Measurements from ENCODE around the gene LY6G6F.

The LY6G6F gene

GRCh38 chr6:31691564-31692108 is 15.0 kb upstream of the LY6G6F start:
- DNase-seq (ENCODE audit: extremely low spot score) = no peak
- TF ChIP-seq ZNF384 (IDR thresholded peaks at IDR 0.05) = no peak
- TF ChIP-seq HDGF (IDR thresholded peaks at IDR 0.05; ENCODE audit: borderline replicate concordance) = no peak
- TF ChIP-seq TARDBP (IDR thresholded peaks at IDR 0.05) = no peak
- POLR2A ChIA-PET = interaction anchor here (1.6 to 6.3 kb wide), 3 partner anchors 11 to 123 kb away, joined by 5 to 30 read pairs (median 6); partner anchors contain the start of genes ABHD16A, GPANK1, HSPA1A and HSPA1L
- CTCF ChIA-PET = no interaction called here

DNA sequence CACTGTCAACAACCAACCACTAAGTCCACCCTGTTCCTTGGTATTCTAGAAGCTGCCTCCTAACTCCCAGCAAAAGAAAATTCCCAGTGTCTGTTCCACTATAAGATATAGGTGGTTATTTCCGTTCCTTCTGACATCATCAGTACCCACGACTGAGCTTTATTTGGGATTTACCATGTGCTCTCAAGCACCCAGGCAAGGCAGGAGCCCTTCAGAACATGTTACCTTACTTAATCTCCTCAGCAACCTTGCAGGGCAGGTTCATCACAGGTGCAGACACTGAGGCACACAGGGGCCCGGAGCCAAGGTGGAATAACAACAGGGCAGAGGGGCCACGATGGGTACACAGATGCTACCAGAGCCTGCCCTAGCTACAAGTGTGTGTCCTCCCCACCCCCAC is 14.3 kb upstream of the LY6G6F start:
- ChIA-PET CTCF (no interaction called here), POLR2A (interaction anchor here (1.6 to 6.3 kb wide), 3 partner anchors 10 to 122 kb away, joined by 5 to 30 read pairs (median 6); partner anchors contain the start of genes ABHD16A, GPANK1, HSPA1A and HSPA1L)
- no peak for TF ChIP-seq ELF4 (IDR thresholded peaks at IDR 0.05)
- no peak for TF ChIP-seq LEF1 (IDR thresholded peaks at IDR 0.05; ENCODE audit: borderline replicate concordance)
- no peak for TF ChIP-seq SP1 (IDR thresholded peaks at IDR 0.05)
- TF ChIP-seq FOXK2 (IDR thresholded peaks at IDR 0.05) = no peak
- TF ChIP-seq NFRKB (IDR thresholded peaks at IDR 0.05) = no peak
- no peak for TF ChIP-seq ARNT (IDR thresholded peaks at IDR 0.05)
- TF ChIP-seq FOXM1 (IDR thresholded peaks at IDR 0.05; ENCODE audit: borderline replicate concordance) = no peak
- no peak for TF ChIP-seq L3MBTL2 (conservative IDR thresholded peaks at IDR 0.05)
- no peak for DNase-seq (ENCODE audit: extremely low spot score)

GRCh38 chr6:31692886-31693285 is 13.8 kb upstream of the LY6G6F start:
- no peak for DNase-seq (ENCODE audit: extremely low spot score)
- ChIA-PET POLR2A (interaction anchor here (1.6 to 6.3 kb wide), 2 partner anchors 10 to 122 kb away, joined by 5 to 30 read pairs; partner anchors contain the start of genes ABHD16A, HSPA1A and HSPA1L), CTCF (no interaction called here)
- TF ChIP-seq ZNF384 (IDR thresholded peaks at IDR 0.05) = no peak
- no peak for TF ChIP-seq NFRKB (IDR thresholded peaks at IDR 0.05)
- TF ChIP-seq HDGF (IDR thresholded peaks at IDR 0.05; ENCODE audit: borderline replicate concordance) = no peak
- no peak for TF ChIP-seq ARNT (IDR thresholded peaks at IDR 0.05)
- TF ChIP-seq SUZ12 (IDR thresholded peaks at IDR 0.05) = no peak
- no peak for TF ChIP-seq LEF1 (IDR thresholded peaks at IDR 0.05; ENCODE audit: borderline replicate concordance)
- no peak for TF ChIP-seq ELF4 (IDR thresholded peaks at IDR 0.05)
- TF ChIP-seq BHLHE40 (IDR thresholded peaks at IDR 0.05; ENCODE audit: borderline replicate concordance) = no peak
- TF ChIP-seq, protein P1, sequence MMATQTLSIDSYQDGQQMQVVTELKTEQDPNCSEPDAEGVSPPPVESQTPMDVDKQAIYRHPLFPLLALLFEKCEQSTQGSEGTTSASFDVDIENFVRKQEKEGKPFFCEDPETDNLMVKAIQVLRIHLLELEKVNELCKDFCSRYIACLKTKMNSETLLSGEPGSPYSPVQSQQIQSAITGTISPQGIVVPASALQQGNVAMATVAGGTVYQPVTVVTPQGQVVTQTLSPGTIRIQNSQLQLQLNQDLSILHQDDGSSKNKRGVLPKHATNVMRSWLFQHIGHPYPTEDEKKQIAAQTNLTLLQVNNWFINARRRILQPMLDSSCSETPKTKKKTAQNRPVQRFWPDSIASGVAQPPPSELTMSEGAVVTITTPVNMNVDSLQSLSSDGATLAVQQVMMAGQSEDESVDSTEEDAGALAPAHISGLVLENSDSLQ (IDR thresholded peaks at IDR 0.05) = no peak
- TF ChIP-seq TARDBP (IDR thresholded peaks at IDR 0.05) = no peak

DNA sequence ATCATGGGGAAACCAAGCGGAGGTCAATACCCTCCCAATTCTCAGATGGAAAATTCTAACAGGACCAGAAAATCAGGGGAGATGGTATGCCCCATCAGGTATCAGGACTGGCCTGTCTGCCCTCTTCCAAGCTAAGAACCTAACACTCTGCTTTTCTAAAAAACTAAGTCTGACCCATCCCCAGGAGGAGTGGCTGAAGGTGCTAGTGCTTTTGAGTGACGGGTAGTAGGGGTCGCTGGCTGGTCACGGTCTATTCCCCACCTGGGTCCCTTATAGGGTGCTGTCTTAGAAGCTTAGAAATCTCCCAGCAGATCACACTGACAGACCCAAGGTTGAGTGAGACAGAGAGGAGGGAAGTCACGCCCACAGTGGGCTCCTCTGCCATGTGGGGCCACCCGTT is 13.1 kb upstream of the LY6G6F start:
- CTCF ChIA-PET = no interaction called here
- POLR2A ChIA-PET = interaction anchor here (1.6 to 6.3 kb wide), 2 partner anchors 9 to 121 kb away, joined by 5 to 30 read pairs; partner anchors contain the start of genes ABHD16A, HSPA1A and HSPA1L
- DNase-seq (ENCODE audit: extremely low spot score) = no peak
- no peak for TF ChIP-seq BHLHE40 (IDR thresholded peaks at IDR 0.05; ENCODE audit: borderline replicate concordance)
- TF ChIP-seq FOXM1 (IDR thresholded peaks at IDR 0.05; ENCODE audit: borderline replicate concordance) = no peak
- no peak for TF ChIP-seq LEF1 (IDR thresholded peaks at IDR 0.05; ENCODE audit: borderline replicate concordance)
- TF ChIP-seq ZNF384 (IDR thresholded peaks at IDR 0.05) = no peak
- TF ChIP-seq CTBP1 (IDR thresholded peaks at IDR 0.05; ENCODE audit: borderline replicate concordance) = no peak
- no peak for TF ChIP-seq SUZ12 (IDR thresholded peaks at IDR 0.05)
- TF ChIP-seq TARDBP (IDR thresholded peaks at IDR 0.05) = no peak
- TF ChIP-seq HDGF (IDR thresholded peaks at IDR 0.05; ENCODE audit: borderline replicate concordance) = no peak
- TF ChIP-seq, protein P1 (IDR thresholded peaks at IDR 0.05) = no peak
- no peak for TF ChIP-seq FOXK2 (IDR thresholded peaks at IDR 0.05)
- TF ChIP-seq FOXA1 (IDR thresholded peaks at IDR 0.05) = no peak
- no peak for TF ChIP-seq L3MBTL2 (conservative IDR thresholded peaks at IDR 0.05)
- TF ChIP-seq NFRKB (IDR thresholded peaks at IDR 0.05) = no peak
- no peak for TF ChIP-seq SP1 (IDR thresholded peaks at IDR 0.05)
- no peak for TF ChIP-seq ELF4 (IDR thresholded peaks at IDR 0.05)

- CTCF ChIA-PET = no interaction called here
- DNase-seq (ENCODE audit: extremely low spot score) = no peak
- TF ChIP-seq LEF1 (IDR thresholded peaks at IDR 0.05; ENCODE audit: borderline replicate concordance) = no peak
- no peak for TF ChIP-seq HDGF (IDR thresholded peaks at IDR 0.05; ENCODE audit: borderline replicate concordance)
- TF ChIP-seq ARNT (IDR thresholded peaks at IDR 0.05) = no peak
- no peak for TF ChIP-seq ELF4 (IDR thresholded peaks at IDR 0.05)
- no peak for TF ChIP-seq NFRKB (IDR thresholded peaks at IDR 0.05)
- TF ChIP-seq, protein P1 (IDR thresholded peaks at IDR 0.05) = no peak
- TF ChIP-seq FOXM1 (IDR thresholded peaks at IDR 0.05; ENCODE audit: borderline replicate concordance) = no peak
- no peak for TF ChIP-seq BHLHE40 (IDR thresholded peaks at IDR 0.05; ENCODE audit: borderline replicate concordance)
- TF ChIP-seq FOXK2 (IDR thresholded peaks at IDR 0.05) = no peak
- TF ChIP-seq SP1 (IDR thresholded peaks at IDR 0.05) = no peak
- no peak for TF ChIP-seq CTBP1 (IDR thresholded peaks at IDR 0.05; ENCODE audit: borderline replicate concordance)
- TF ChIP-seq FOXA1 (IDR thresholded peaks at IDR 0.05) = no peak
- POLR2A ChIA-PET = no interaction called here
Observed at GRCh38 chr6:31697555-31697954, 9.1 kb upstream of the LY6G6F start.

DNA sequence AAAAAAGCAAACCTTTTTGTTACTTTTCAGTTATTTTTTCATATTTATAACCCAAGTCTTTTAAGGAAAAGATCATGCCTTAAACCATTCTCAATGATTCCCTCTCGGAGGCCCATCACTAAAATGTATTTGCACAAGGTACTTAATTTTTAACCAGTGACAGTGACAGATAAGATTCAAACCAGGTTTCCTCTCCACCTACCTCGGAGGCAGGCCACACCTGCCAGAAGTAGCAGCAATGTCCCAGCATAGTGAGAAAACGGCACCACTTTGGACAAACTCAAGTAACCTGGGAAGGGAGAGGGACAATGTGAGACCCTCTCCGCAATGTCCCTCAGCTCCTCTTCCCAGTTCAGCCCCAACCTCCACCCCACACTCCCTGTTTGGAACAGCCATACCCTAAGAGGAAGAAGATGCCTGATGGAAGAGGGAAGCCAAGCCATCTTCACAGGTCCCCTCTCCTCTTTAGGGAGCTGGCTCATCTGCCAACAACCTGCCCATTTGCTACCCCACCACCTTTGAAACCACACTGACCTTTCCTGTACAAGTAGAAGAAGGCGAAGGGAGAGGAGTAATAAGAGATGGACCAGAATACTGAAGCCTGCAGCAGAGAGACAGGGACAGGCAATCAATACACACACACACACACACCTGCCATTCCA is 5.8 kb upstream of the LY6G6F start:
- ChIA-PET CTCF (no interaction called here), POLR2A (interaction anchor here (0.5 kb wide), 1 partner anchor 70 kb away, joined by 4 read pairs; no protein-coding TSS in a partner anchor)
- DNase-seq (ENCODE audit: extremely low spot score) = no peak
- no peak for TF ChIP-seq ARNT (IDR thresholded peaks at IDR 0.05)
- TF ChIP-seq, protein P1 (IDR thresholded peaks at IDR 0.05) = no peak
- TF ChIP-seq CTBP1 (IDR thresholded peaks at IDR 0.05; ENCODE audit: borderline replicate concordance) = no peak
- TF ChIP-seq ELF4 (IDR thresholded peaks at IDR 0.05) = no peak
- TF ChIP-seq SUZ12 (IDR thresholded peaks at IDR 0.05) = no peak
- no peak for TF ChIP-seq BHLHE40 (IDR thresholded peaks at IDR 0.05; ENCODE audit: borderline replicate concordance)
- TF ChIP-seq FOXM1 (IDR thresholded peaks at IDR 0.05; ENCODE audit: borderline replicate concordance) = no peak
- TF ChIP-seq SP1 (IDR thresholded peaks at IDR 0.05) = no peak
- TF ChIP-seq FOXA1 (IDR thresholded peaks at IDR 0.05) = no peak
- TF ChIP-seq HDGF (IDR thresholded peaks at IDR 0.05; ENCODE audit: borderline replicate concordance) = no peak
- no peak for TF ChIP-seq FOXK2 (IDR thresholded peaks at IDR 0.05)
- TF ChIP-seq ZNF384 (IDR thresholded peaks at IDR 0.05) = no peak
- no peak for TF ChIP-seq TARDBP (IDR thresholded peaks at IDR 0.05)
- TF ChIP-seq NFRKB (IDR thresholded peaks at IDR 0.05) = no peak

All from HEK293T (cell line).